BLaER1 treated with 17β-estradiol and CSF1 and Interleukin-3, amounts not matched to agents 10 nM and 100 nM (cell line): ENCODE results near the gene PPP3CB.

Experiments
- H3K27ac ChIP-seq, 11 experiments: shearing (Covaris generic); formaldehyde crosslinking; 2 replicates each; pipeline ENCODE4 v1.8.1; 2022
- H3K27me3 ChIP-seq, 11 experiments: shearing (Covaris generic); formaldehyde crosslinking; 2 replicates each; pipeline ENCODE4 v1.8.1; 2022
- H3K36me3 ChIP-seq, 11 experiments: shearing (Covaris generic); formaldehyde crosslinking; 2 replicates each; pipeline ENCODE4 v1.8.1; 2022
- H3K4me1 ChIP-seq, 10 experiments: shearing (Covaris generic); formaldehyde crosslinking; 2 replicates each; pipeline ENCODE4 v1.8.1; 2022
- H3K4me2 ChIP-seq, 11 experiments: shearing (Covaris generic); formaldehyde crosslinking; 2 replicates each; pipeline ENCODE4 v1.8.1; 2022
- H3K4me3 ChIP-seq, 10 experiments: shearing (Covaris generic); formaldehyde crosslinking; 2 replicates each; pipeline ENCODE4 v1.8.1; 2022
- H3K9ac ChIP-seq, 11 experiments: shearing (Covaris generic); formaldehyde crosslinking; 2 replicates each; pipeline ENCODE4 v1.8.1; 2022
- H3K9me3 ChIP-seq, 11 experiments: shearing (Covaris generic); formaldehyde crosslinking; replicated peaks in 1 of 11; 2 replicates each; pipeline ENCODE4 v1.8.1; 2022
- H4K20me1 ChIP-seq, 11 experiments: shearing (Covaris generic); formaldehyde crosslinking; 2 replicates each; pipeline ENCODE4 v1.8.1; 2022
- Cebpa-rat ChIP-seq, 11 experiments: shearing (Covaris generic); IDR thresholded peaks; 2 replicates each; pipeline ENCODE4 v1.8.1; 2022

PPP3CB gene

GRCh38 chr10:73469579-73469978 lies 26.2 kb downstream of the PPP3CB start:
- H3K27ac ChIP-seq: peak overlapping the region in 4 of 11 experiments; percentile 7 to 56 (median 36); a peak in 5 of 22 replicates
- H3K4me1 ChIP-seq: peaks cover 14 to 17% (median 15%) of the 10 kb centered on the region in 10 experiments
- H3K36me3 ChIP-seq: peaks cover 78 to 100% (median 92%) of the 10 kb centered on the region in 11 experiments
- H3K4me2 ChIP-seq: peak overlapping the region; percentile 28 to 79 (median 41); a peak in 19 of 22 replicates
- H3K4me3 ChIP-seq: no peak overlapping the region
- no peaks in the 10 kb centered on the region for H3K27me3 ChIP-seq
- TF ChIP-seq Cebpa-rat (IDR thresholded peaks at IDR 0.05): no peak
- H4K20me1 ChIP-seq: no peaks in the 10 kb centered on the region
- H3K9ac ChIP-seq: no peak overlapping the region
- no peaks in the 10 kb centered on the region for H3K9me3 ChIP-seq

- H3K27me3 ChIP-seq: no peaks in the 10 kb centered on the region
- no peak overlapping the region for H3K9ac ChIP-seq
- peaks cover 14 to 17% (median 15%) of the 10 kb centered on the region in 10 experiments for H3K4me1 ChIP-seq
- peaks cover 75 to 100% (median 90%) of the 10 kb centered on the region in 11 experiments for H3K36me3 ChIP-seq
- no peak overlapping the region for H3K4me3 ChIP-seq
- no peak overlapping the region for H3K27ac ChIP-seq
- TF ChIP-seq Cebpa-rat (IDR thresholded peaks at IDR 0.05): no peak
- no peak overlapping the region for H3K4me2 ChIP-seq
- H3K9me3 ChIP-seq: no peaks in the 10 kb centered on the region
- no peaks in the 10 kb centered on the region for H4K20me1 ChIP-seq
Measured at GRCh38 chr10:73467206-73467605, 28.6 kb downstream of the PPP3CB start.

GRCh38 chr10:73465978-73466726 lies 29.7 kb downstream of the PPP3CB start:
- no peak for TF ChIP-seq Cebpa-rat (IDR thresholded peaks at IDR 0.05)
- no peak overlapping the region for H3K4me3 ChIP-seq
- no peak overlapping the region for H3K27ac ChIP-seq
- no peak overlapping the region for H3K9ac ChIP-seq
- peaks cover 73 to 100% (median 88%) of the 10 kb centered on the region in 11 experiments for H3K36me3 ChIP-seq
- peaks cover 0 to under 1% (median 0%) of the 10 kb centered on the region in 11 experiments; a peak in 1 of 22 replicates for H4K20me1 ChIP-seq
- H3K4me2 ChIP-seq: no peak overlapping the region
- H3K27me3 ChIP-seq: no peaks in the 10 kb centered on the region
- H3K9me3 ChIP-seq: no peaks in the 10 kb centered on the region
- peaks cover 14 to 17% (median 15%) of the 10 kb centered on the region in 10 experiments for H3K4me1 ChIP-seq

GRCh38 chr10:73460897-73461296 lies 34.9 kb downstream of the PPP3CB start:
- Histone ChIP-seq H3K27me3 (no peaks in the 10 kb centered on the region), H3K9me3 (no peaks in the 10 kb centered on the region), H3K36me3 (peaks cover 70 to 100% (median 88%) of the 10 kb centered on the region in 11 experiments), H3K27ac (no peak overlapping the region), H3K9ac (no peak overlapping the region), H3K4me3 (no peak overlapping the region), H3K4me2 (no peak overlapping the region), H3K4me1 (no peaks in the 10 kb centered on the region), H4K20me1 (peaks cover 0 to 6% (median 0%) of the 10 kb centered on the region in 11 experiments; a peak in 2 of 22 replicates)
- no peak for TF ChIP-seq Cebpa-rat (IDR thresholded peaks at IDR 0.05)

- Histone ChIP-seq H3K4me2 (no peak overlapping the region), H3K9me3 (no peaks in the 10 kb centered on the region), H3K9ac (no peak overlapping the region), H3K27me3 (no peaks in the 10 kb centered on the region), H3K4me3 (no peak overlapping the region), H3K27ac (no peak overlapping the region), H3K4me1 (no peaks in the 10 kb centered on the region), H3K36me3 (peaks cover 67 to 100% (median 84%) of the 10 kb centered on the region in 11 experiments), H4K20me1 (peaks cover 0 to 6% (median 0%) of the 10 kb centered on the region in 11 experiments; a peak in 2 of 22 replicates)
- TF ChIP-seq Cebpa-rat (IDR thresholded peaks at IDR 0.05): 0 out of 22 replicates have a peak, but pooled peaks of 2 of the 11 experiments have one; percentile 31 to 32
Measured at GRCh38 chr10:73459683-73460314, 36.0 kb downstream of the PPP3CB start.

GRCh38 chr10:73456187-73456890 lies 39.5 kb downstream of the PPP3CB start:
- H4K20me1 ChIP-seq: peaks cover 0 to 6% (median 0%) of the 10 kb centered on the region in 11 experiments; a peak in 2 of 22 replicates
- H3K27ac ChIP-seq: no peak overlapping the region
- no peaks in the 10 kb centered on the region for H3K27me3 ChIP-seq
- H3K4me1 ChIP-seq: no peaks in the 10 kb centered on the region
- TF ChIP-seq Cebpa-rat (IDR thresholded peaks at IDR 0.05): no peak
- H3K9me3 ChIP-seq: no peaks in the 10 kb centered on the region
- H3K4me3 ChIP-seq: no peak overlapping the region
- H3K36me3 ChIP-seq: peaks cover 54 to 100% (median 81%) of the 10 kb centered on the region in 11 experiments
- H3K4me2 ChIP-seq: no peak overlapping the region
- H3K9ac ChIP-seq: no peak overlapping the region

GRCh38 chr10:73449113-73449512 lies 46.7 kb downstream of the PPP3CB start:
- Histone ChIP-seq H3K36me3 (peaks cover 29 to 85% (median 55%) of the 10 kb centered on the region in 11 experiments), H3K4me1 (peaks cover 5 to 17% (median 15%) of the 10 kb centered on the region in 10 experiments; a peak in 18 of 20 replicates), H3K27me3 (no peaks in the 10 kb centered on the region), H3K4me3 (no peak overlapping the region), H3K27ac (no peak overlapping the region), H3K9ac (no peak overlapping the region), H3K9me3 (no peaks in the 10 kb centered on the region), H4K20me1 (no peaks in the 10 kb centered on the region; a peak in 1 of 22 replicates), H3K4me2 (no peak overlapping the region)
- TF ChIP-seq Cebpa-rat (IDR thresholded peaks at IDR 0.05): no peak

- Histone ChIP-seq H3K4me3 (no peak overlapping the region), H3K9me3 (no peaks in the 10 kb centered on the region), H3K36me3 (peaks cover 25 to 85% (median 51%) of the 10 kb centered on the region in 11 experiments)
Measured at GRCh38 chr10:73448384-73448783, 47.4 kb downstream of the PPP3CB start.

More at GRCh38 chr10:73448384-73448783, 47.4 kb downstream of the PPP3CB start:
- peaks cover 5 to 24% (median 22%) of the 10 kb centered on the region in 10 experiments; a peak in 18 of 20 replicates for H3K4me1 ChIP-seq
- no peaks in the 10 kb centered on the region for H3K27me3 ChIP-seq
- TF ChIP-seq Cebpa-rat (IDR thresholded peaks at IDR 0.05): no peak
- no peak overlapping the region for H3K27ac ChIP-seq
- peaks cover 0 to 4% (median 0%) of the 10 kb centered on the region in 11 experiments; a peak in 1 of 22 replicates for H4K20me1 ChIP-seq
- H3K9ac ChIP-seq: no peak overlapping the region
- no peak overlapping the region for H3K4me2 ChIP-seq
